Bronchial epithelial cell (primary cell): ENCODE data around the gene UPK1A. TPM values are rescaled to one million over a fixed set of nuclear protein-coding genes. Genes with fewer than 3 reads are reported as not detected.

Experiments used
- DNase-seq: peaks from one replicate; pipeline ENCODE4 v3.0.0-alpha.2; 2010; ENCODE audit warnings: low read depth
- FAIRE-seq: peaks from 2 replicates; lab custom pipeline; 2011; peaks lifted over from hg19 to GRCh38; lab: Jason Lieb, UNC
- H3K27me3 ChIP-seq: 2 replicates; pipeline ENCODE4 v1.5.1; 2011; ENCODE audit warnings: low read length; ENCODE audit not compliant: control insufficient read depth, insufficient read depth
- H3K36me3 ChIP-seq: 2 replicates; pipeline ENCODE4 v1.5.1; 2011; ENCODE audit warnings: low read length; ENCODE audit not compliant: control insufficient read depth, insufficient read depth
- H3K4me3 ChIP-seq: 2 replicates; pipeline ENCODE4 v1.5.1; 2011; ENCODE audit warnings: mild to moderate bottlenecking, low read depth, low read length, control low read depth
- CTCF ChIP-seq: IDR thresholded peaks from 2 replicates; pipeline ENCODE4 v1.5.1; 2011; ENCODE audit warnings: mild to moderate bottlenecking, moderate library complexity, low read length, control low read depth, inconsistent platforms; ENCODE audit not compliant: insufficient read depth, severe bottlenecking
- total RNA-seq: library from RNA; depleted of rRNA; stranded (reverse); fragments of >200 nt; gene quantifications from 2 replicates; pipeline ENCODE4 v1.2.1, GENCODE V29; 2014

Gene UPK1A
- total RNA-seq, 1 donor from 2014 or later: not detected

GRCh38 chr19:35655600-35655999, 10.7 kb upstream of the UPK1A start:
- no peak for TF ChIP-seq CTCF
- FAIRE-seq (no peak), DNase-seq (no peak)
- no peaks in the 10 kb centered on the region for H3K27me3 ChIP-seq
- H3K36me3 ChIP-seq: peaks cover 18% of the 10 kb centered on the region
- no peak overlapping the region for H3K4me3 ChIP-seq

GRCh38 chr19:35656700-35657099, 9.6 kb upstream of the UPK1A start:
- no peak overlapping the region for H3K4me3 ChIP-seq
- H3K27me3 ChIP-seq: no peaks in the 10 kb centered on the region
- TF ChIP-seq CTCF: no peak
- H3K36me3 ChIP-seq: peaks cover 16% of the 10 kb centered on the region
- no peak for FAIRE-seq
- no peak for DNase-seq

GRCh38 chr19:35657904-35658700, 8.2 kb upstream of the UPK1A start:
- Histone ChIP-seq H3K4me3 (no peak overlapping the region), H3K27me3 (no peaks in the 10 kb centered on the region), H3K36me3 (peaks cover 16% of the 10 kb centered on the region)
- FAIRE-seq (no peak), DNase-seq (no peak)
- TF ChIP-seq CTCF: no peak

- peaks cover 6% of the 10 kb centered on the region for H3K36me3 ChIP-seq
Observed at GRCh38 chr19:35661995-35662340, 4.3 kb upstream of the UPK1A start.

GRCh38 chr19:35663981-35664380, 2.3 kb upstream of the UPK1A start:
- Histone ChIP-seq H3K4me3 (no peak overlapping the region), H3K36me3 (no peaks in the 10 kb centered on the region), H3K27me3 (no peaks in the 10 kb centered on the region)
- DNase-seq (no peak), FAIRE-seq (no peak)
- TF ChIP-seq CTCF: no peak

More at GRCh38 chr19:35661995-35662340, 4.3 kb upstream of the UPK1A start:
- Histone ChIP-seq H3K4me3 (no peak overlapping the region), H3K27me3 (no peaks in the 10 kb centered on the region)
- FAIRE-seq (no peak), DNase-seq (no peak)
- TF ChIP-seq CTCF: no peak

GRCh38 chr19:35665157-35665556, 1.2 kb upstream of the UPK1A start:
- TF ChIP-seq CTCF: no peak
- no peak overlapping the region for H3K4me3 ChIP-seq
- FAIRE-seq: no peak
- H3K27me3 ChIP-seq: no peaks in the 10 kb centered on the region
- no peak for DNase-seq
- H3K36me3 ChIP-seq: no peaks in the 10 kb centered on the region
